Measurements from ENCODE around the gene PTPRJ.
A peak's percentile ranks its signal among the peaks of the same experiment; 100 is the strongest.

PTPRJ gene

GRCh38 chr11:48093795-48094642, 113.7 kb downstream of the PTPRJ start:
- peak; percentile 77 for DNase-seq (ENCODE audit: low read depth)

- no peak for DNase-seq (ENCODE audit: low read depth)
These were observed 114.4 kb downstream of the PTPRJ start for GRCh38 chr11:48094643-48095339.

GRCh38 chr11:48095779-48096470, 115.6 kb downstream of the PTPRJ start:
- peak; percentile 32 for DNase-seq (ENCODE audit: low read depth)

DNA sequence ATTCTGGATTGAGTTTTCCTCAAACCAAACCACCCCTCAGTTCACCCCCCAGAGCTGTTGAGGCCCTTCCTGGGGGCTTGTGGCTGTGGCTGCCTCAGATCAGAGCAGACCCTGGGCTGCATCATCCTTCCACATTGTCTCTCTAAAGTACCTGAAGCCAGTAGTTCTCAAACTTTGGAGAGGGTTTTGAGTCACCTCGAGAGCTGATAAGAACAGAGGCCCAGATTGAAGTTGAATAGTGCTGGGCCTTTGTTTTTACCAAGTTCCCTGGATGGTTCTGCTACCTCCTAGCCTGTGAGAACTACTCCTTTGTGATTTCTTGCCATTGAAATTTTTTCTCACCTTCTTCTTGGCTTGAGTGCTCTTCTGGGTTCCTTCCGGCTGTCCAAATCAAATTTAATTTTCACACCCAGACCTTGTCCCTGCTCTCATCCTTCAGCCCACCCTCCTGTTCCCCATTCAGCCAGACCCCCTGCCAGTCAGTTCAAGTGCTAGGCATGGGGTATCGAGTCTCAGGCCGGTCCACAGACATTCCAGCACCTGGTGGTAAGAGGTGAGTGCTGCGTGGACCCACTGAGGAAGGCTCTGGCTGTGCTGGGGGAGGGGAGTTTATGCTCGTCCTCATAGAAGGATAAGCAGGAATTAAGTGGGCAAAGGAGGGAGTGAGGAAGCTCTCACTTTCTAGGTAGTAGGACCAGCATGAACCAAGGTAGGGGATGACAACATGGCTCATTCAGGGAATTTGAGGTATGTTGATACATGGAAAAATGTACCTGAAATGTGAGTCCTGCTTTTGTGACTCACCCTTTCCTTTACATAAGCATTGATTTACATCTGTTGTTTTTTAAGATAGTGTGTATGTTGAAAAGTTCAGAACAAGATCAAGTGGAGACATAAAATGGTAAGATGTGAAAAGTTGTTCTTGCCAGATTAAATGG, 116.5 kb downstream of the PTPRJ start:
- peak; percentile 40 for DNase-seq (ENCODE audit: low read depth)

DNA sequence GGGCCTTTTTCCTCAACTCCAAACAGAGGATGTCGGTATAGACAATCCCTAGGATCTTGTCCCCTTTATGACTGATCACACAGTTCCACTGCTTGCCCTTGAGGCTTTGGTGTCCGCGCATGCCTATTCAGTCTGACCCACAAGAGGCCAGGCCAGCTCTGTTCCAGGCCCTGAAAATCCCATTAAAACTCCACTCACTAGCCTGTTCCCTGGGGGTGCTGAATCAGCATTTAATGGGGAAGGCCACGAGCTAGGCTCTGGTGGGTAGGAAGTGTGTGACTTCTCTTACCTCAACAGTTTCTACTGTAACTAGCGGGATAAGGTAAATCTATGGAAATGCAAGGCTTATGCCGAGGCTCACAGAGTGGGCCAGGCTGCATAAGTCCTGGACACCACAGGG, 117.7 kb downstream of the PTPRJ start:
- DNase-seq (ENCODE audit: low read depth): no peak

- no peak for DNase-seq (ENCODE audit: low read depth)
These were observed 119.6 kb downstream of the PTPRJ start for GRCh38 chr11:48099916-48100446.

- no peak for DNase-seq (ENCODE audit: low read depth)
These were observed 120.8 kb downstream of the PTPRJ start for GRCh38 chr11:48101044-48101733.

DNA sequence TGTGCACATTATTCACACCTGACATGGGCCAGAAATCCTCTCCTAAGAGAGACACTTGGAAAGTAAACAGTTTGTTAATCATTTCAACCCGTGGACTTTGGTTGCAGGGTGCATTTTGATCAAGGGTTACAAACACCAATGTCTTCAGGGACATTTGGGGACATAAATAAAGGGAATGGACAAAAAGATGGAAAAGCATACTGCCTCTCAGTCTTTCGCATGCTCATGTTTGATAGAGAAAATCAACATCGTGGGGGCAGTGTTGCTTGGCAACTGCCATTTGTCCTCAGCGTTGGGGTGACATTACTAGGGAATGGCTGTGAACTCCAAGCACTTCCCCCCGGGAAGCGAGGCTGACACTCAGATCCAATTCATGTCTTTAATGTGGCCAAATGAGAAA, 121.6 kb downstream of the PTPRJ start:
- no peak for DNase-seq (ENCODE audit: low read depth)

DNA sequence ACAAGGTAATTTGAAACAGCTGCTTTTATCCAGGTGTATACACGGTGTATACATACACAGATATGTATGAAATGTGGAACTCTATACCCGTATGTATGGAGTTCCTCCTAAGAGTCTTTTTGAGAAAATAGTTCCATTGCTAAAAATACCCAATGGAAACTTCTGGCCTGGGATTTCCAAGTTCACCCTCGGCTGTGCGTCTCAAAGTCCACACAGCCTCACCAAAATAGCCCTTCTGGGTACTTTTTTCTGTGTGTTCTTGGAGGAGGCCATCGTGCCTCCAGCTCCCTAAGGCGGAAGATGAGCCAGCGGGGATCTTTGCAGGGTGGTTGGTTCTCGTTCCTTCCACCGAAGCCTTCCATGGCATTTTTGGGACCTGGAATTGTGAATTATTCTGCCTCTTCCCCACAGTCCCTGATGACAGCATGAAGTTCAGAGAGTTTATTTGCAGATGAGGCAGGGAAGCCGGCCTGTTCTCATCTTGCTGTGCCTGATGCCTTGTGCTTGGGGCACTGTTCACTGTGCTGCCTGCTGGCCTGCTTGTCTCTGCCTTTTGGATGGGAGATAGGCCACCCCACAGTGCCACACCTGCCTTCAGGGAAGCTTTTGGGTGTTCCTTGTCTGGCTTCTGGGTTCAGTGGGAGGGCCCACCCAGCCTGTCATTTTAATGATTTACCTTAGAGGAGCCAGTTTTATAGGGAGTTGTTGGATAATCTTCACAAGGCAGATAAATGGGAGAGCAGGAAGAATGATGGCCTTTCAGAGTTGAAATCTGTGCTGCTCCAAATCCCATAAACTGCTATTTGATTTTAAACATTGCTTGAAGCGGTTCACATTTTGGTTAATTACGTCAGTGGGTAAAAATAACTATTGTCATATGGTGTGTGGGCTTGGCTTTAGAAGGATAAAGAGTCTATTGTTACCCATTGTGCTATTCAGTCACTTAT, 123.5 kb downstream of the PTPRJ start:
- no peak for DNase-seq (ENCODE audit: low read depth)

GRCh38 chr11:48104568-48104924, 124.2 kb downstream of the PTPRJ start:
- no peak for DNase-seq (ENCODE audit: low read depth)

GRCh38 chr11:48105096-48105990, 125.0 kb downstream of the PTPRJ start:
- DNase-seq (ENCODE audit: low read depth): no peak

DNA sequence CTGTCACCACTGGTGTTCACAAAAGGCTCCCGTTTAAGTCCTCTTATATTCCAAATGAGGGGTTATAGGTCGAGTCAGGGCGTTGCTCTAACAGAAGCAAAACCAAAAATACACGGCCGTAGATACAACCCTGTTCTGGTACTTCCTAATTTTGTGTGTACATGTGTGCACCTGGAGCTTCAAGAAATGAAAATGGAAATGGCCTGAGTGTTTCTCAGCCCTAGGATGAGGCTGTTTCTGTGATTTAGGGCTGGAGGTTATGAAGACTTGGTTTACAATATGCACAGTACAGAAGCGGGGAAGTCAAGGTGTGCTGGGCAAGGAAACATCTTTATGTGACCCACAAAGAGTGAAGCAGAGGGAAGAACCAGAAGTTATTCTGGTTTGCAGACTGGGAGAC, 125.8 kb downstream of the PTPRJ start:
- DNase-seq (ENCODE audit: low read depth): no peak

DNA sequence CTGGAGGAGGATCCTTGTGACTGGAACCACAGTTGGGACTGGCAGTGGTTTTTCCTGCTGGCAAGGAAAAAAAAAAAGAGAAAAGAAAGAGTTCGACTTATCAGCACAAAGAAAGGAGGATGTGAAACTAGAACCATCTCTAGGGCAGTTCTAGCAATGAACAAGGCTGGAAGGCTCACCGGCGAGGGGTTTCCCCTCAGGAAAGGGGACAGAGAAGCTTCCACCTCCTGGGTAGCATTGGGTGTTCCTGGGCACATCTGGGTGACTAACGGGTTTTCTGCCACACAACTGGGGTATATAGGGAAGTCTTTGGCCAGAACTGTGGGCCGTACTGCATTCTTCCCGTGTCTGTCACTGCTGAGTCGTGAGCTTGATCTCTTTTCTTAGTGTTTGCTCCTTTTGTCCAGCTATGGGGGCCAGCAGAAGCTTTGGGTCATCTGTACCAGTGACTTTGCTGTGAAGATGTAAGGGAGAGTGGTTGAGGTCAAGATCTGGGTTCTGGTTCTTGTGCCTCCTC, 126.9 kb downstream of the PTPRJ start:
- peak; percentile 23 for DNase-seq (ENCODE audit: low read depth)

GRCh38 chr11:48108231-48109045, 128.1 kb downstream of the PTPRJ start:
- DNase-seq (ENCODE audit: low read depth): no peak

GRCh38 chr11:48109046-48109666, 128.8 kb downstream of the PTPRJ start:
- DNase-seq (ENCODE audit: low read depth): peak; percentile 55

GRCh38 chr11:48110509-48110766, 130.1 kb downstream of the PTPRJ start:
- DNase-seq (ENCODE audit: low read depth): no peak

- no peak for DNase-seq (ENCODE audit: low read depth)
These were observed 131.5 kb downstream of the PTPRJ start for GRCh38 chr11:48111891-48112290.

Data from amniotic epithelial cell (primary cell).